MV-4-11 (cell line): Measurements from ENCODE around the gene TPRN.

Experiments
- DNase-seq: peaks from one replicate; lab custom pipeline; 2025; lab: John Stamatoyannopoulos, UW

The TPRN gene

GRCh38 chr9:137212520-137212919 is 12.0 kb upstream of the TPRN start:
- no peak for DNase-seq

GRCh38 chr9:137211532-137211931 is 11.0 kb upstream of the TPRN start:
- DNase-seq, result no peak

- DNase-seq, result no peak
Observed at GRCh38 chr9:137206602-137207001, 6.1 kb upstream of the TPRN start.

- DNase-seq, result peak; percentile 65
Observed at GRCh38 chr9:137205126-137206069, 4.9 kb upstream of the TPRN start, which contains the start of the genes NDOR1 and TMEM203. Gene NDOR1, plus strand, starts transcription at chr9:137205700. Its CDS starts 78 bp downstream, at chr9:137205778. Gene TMEM203, minus strand, starts transcription at chr9:137205648. Its CDS starts 234 bp downstream, at chr9:137205414.

GRCh38 chr9:137204731-137205125 is 4.2 kb upstream of the TPRN start:
- DNase-seq, result no peak

GRCh38 chr9:137202966-137203365 is 2.4 kb upstream of the TPRN start:
- DNase-seq, result peak; percentile 53

GRCh38 chr9:137201205-137201868 is 796 bp upstream of the TPRN start:
- no peak for DNase-seq

GRCh38 chr9:137199411-137200121 is 975 bp downstream of the TPRN start:
- DNase-seq, result no peak

- DNase-seq, result no peak
Observed at GRCh38 chr9:137198902-137199283, 1.6 kb downstream of the TPRN start.

- DNase-seq, result no peak
Observed at GRCh38 chr9:137198051-137198901, 2.3 kb downstream of the TPRN start.

GRCh38 chr9:137195525-137196220 is 4.9 kb downstream of the TPRN start:
- no peak for DNase-seq

GRCh38 chr9:137194909-137195308 is 5.6 kb downstream of the TPRN start:
- DNase-seq, result no peak

GRCh38 chr9:137194388-137194787 is 6.2 kb downstream of the TPRN start:
- DNase-seq, result no peak

- no peak for DNase-seq
Observed at GRCh38 chr9:137193771-137194170, 6.8 kb downstream of the TPRN start.

GRCh38 chr9:137192859-137193258 is 7.7 kb downstream of the TPRN start:
- DNase-seq, result no peak

- DNase-seq, result no peak
Observed at GRCh38 chr9:137192448-137192780, 8.1 kb downstream of the TPRN start.

GRCh38 chr9:137191691-137192447 is 8.7 kb downstream of the TPRN start:
- no peak for DNase-seq

- no peak for DNase-seq
Observed at GRCh38 chr9:137191245-137191644, 9.3 kb downstream of the TPRN start.

GRCh38 chr9:137190315-137190856 is 10.2 kb downstream of the TPRN start:
- no peak for DNase-seq
